GM12878 (cell line): ENCODE measurements around the gene MYO6. TPM values are rescaled to one million over a fixed set of nuclear protein-coding genes. Genes with fewer than 3 reads are reported as not detected.

Experiments
- ATAC-seq: fragments of 200-7000 bp; cut with Tn5 transposase; 3 replicates; pipeline ENCODE4 v1.9.1; 2020; ENCODE audit warnings: mild to moderate bottlenecking, moderate library complexity
- BruUV-seq: library from RNA; stranded (reverse); fragments of 400-500 nt; replicated peaks from 2 replicates; lab custom pipeline; 2021; lab: Mats Ljungman, UMichigan
- CTCF ChIA-PET: fragments of 300-600 bp; sonication (Branson Sonifier 250); formaldehyde crosslinking; extraction: SDS; loops from one replicate; lab custom pipeline; 2021; ENCODE audit warnings: inconsistent platforms; lab: Yijun Ruan, JAX
- POLR2A ChIA-PET: fragments of 350-600 bp; formaldehyde crosslinking; extraction: SDS; loops from one replicate; lab custom pipeline; 2021; ENCODE audit warnings: inconsistent platforms; lab: Charles Lee
- RAD21 ChIA-PET: fragments of 300-600 bp; sonication (Branson Sonifier 250); formaldehyde crosslinking; loops from one replicate; lab custom pipeline; 2023; ENCODE audit warnings: antibody characterized with exemption; ENCODE audit not compliant: unreplicated experiment; lab: Charles Lee
- SMC1A ChIA-PET: fragments of 300-600 bp; sonication (Branson Sonifier 250); formaldehyde crosslinking; loops from one replicate; lab custom pipeline; 2023; ENCODE audit not compliant: unreplicated experiment, uncharacterized antibody; lab: Charles Lee
- DNase-seq: peaks from one replicate; pipeline ENCODE4 v3.0.0-alpha.2; 2011; ENCODE audit warnings: low read depth, low spot score
- FAIRE-seq: peaks from 3 replicates; lab custom pipeline; 2011; peaks lifted over from hg19 to GRCh38; lab: Jason Lieb, UNC
- H2AFZ ChIP-seq: 2 replicates; pipeline ENCODE4 v1.6.0; 2011; ENCODE audit warnings: low read depth, low read length, control low read depth; ENCODE audit not compliant: control insufficient read depth
- H3K27ac ChIP-seq: 2 replicates; pipeline ENCODE4 v1.5.1; 2011; ENCODE audit warnings: control low read depth; ENCODE audit not compliant: control insufficient read depth, insufficient read depth
- H3K27me3 ChIP-seq, 2 experiments: replicated peaks in 1 of 2; 2 replicates each; pipeline versions ENCODE4 v1.6.0 to v1.6.1; 2011; ENCODE audit warnings: low read length in 1 of 2; ENCODE audit not compliant: control insufficient read depth in 2 of 2, insufficient read depth in 2 of 2
- H3K36me3 ChIP-seq, 2 experiments: 2 replicates each; pipeline ENCODE4 v1.5.1; 2011; ENCODE audit warnings: low read length in 1 of 2; ENCODE audit not compliant: control insufficient read depth in 2 of 2, insufficient read depth in 2 of 2
- H3K4me1 ChIP-seq: 2 replicates; pipeline ENCODE4 v1.6.1; 2011; ENCODE audit warnings: mild to moderate bottlenecking, low read length, moderate library complexity, mixed read lengths; ENCODE audit not compliant: control insufficient read depth, insufficient read depth
- H3K4me2 ChIP-seq: 2 replicates; pipeline ENCODE4 v1.6.0; 2011; ENCODE audit warnings: control low read depth; ENCODE audit not compliant: control insufficient read depth, insufficient read depth
- H3K4me3 ChIP-seq: fragments of 200-600 bp; sonication (generic); 2 replicates; pipeline ENCODE4 v1.5.1; 2016
- H3K79me2 ChIP-seq: 2 replicates; pipeline ENCODE4 v1.6.0; 2011; ENCODE audit warnings: low read length; ENCODE audit not compliant: control insufficient read depth, insufficient read depth
- H3K9ac ChIP-seq: 2 replicates; pipeline ENCODE4 v1.8.0; 2011; ENCODE audit warnings: low read length, control low read depth, mixed read lengths; ENCODE audit not compliant: control insufficient read depth, insufficient read depth
- H3K9me3 ChIP-seq: replicated peaks from 3 replicates; pipeline ENCODE4 v1.5.1; 2011; ENCODE audit warnings: mild to moderate bottlenecking, low read length; ENCODE audit not compliant: control insufficient read depth, insufficient read depth
- H4K20me1 ChIP-seq: 2 replicates; pipeline ENCODE4 v1.6.0; 2011; ENCODE audit not compliant: control insufficient read depth, insufficient read depth
- BHLHE40 ChIP-seq, 2 experiments: fragments of 450-650 bp in 1 of 2; IDR thresholded peaks; 2 replicates each; pipeline ENCODE4 v1.6.1; 2011 to 2017; ENCODE audit warnings: low read depth in 2 of 2, borderline replicate concordance in 1 of 2, improper control_type of control experiment in 1 of 2, low read length in 1 of 2, mild to moderate bottlenecking in 1 of 2
- IKZF2 ChIP-seq, 2 experiments: fragments of 450-650 bp; IDR thresholded peaks; 2 replicates each; pipeline ENCODE4 v1.6.1; 2017; ENCODE audit warnings: mild to moderate bottlenecking in 2 of 2, moderate library complexity in 2 of 2
- PML ChIP-seq: IDR thresholded peaks from 2 replicates; pipeline ENCODE4 v1.6.1; 2012; ENCODE audit warnings: low read length, inconsistent platforms
- WGBS: methylation state at CpG from one replicate; pipeline ENCODE4 v1.1.6; 2016; ENCODE audit warnings: low lambda C conversion rate; ENCODE audit not compliant: insufficient replicate concordance, insufficient coverage; ENCODE audit errors: missing lambda C conversion rate; 5-methylcytosine and 5-hydroxymethylcytosine counted together
- in situ Hi-C: fragments of 300-500 bp; cut with MboI; formaldehyde crosslinking; loops from 9 replicates; pipeline ENCODE4 v1.14.3; 2018; ENCODE audit warnings: mixed read lengths
- intact Hi-C: fragments of 100-400 bp; cut with micrococcal nuclease; formaldehyde crosslinking; loops from one replicate; pipeline ENCODE4 v1.14.2; 2022; ENCODE audit not compliant: unreplicated experiment
- polyA plus RNA-seq, 11 experiments: library from polyadenylated mRNA; depleted of rRNA in 4 of 11; unstranded in 6 of 11; stranded (reverse) in 5 of 11; fragments of >200 nt; fragmentation: Nextera tagmentation in 4 of 11; fragmentation: Illumina TruSeq in 1 of 11; extraction: Ambion mirVana in 4 of 11; extraction: Trizol in 1 of 11; gene quantifications; 1 replicate in 1 of 11; 2 replicates in 10 of 11; pipeline versions ENCODE4 v1.2.1 to v1.2.3, GENCODE V29; 2011 to 2016; ENCODE audit warnings: inconsistent platforms in 2 of 11, missing spikeins in 2 of 11, low read depth in 1 of 11
- total RNA-seq, 4 experiments: library from RNA; depleted of rRNA in 3 of 4; stranded (reverse); fragments of >200 nt in 3 of 4; fragmentation: Illumina TruSeq in 1 of 4; extraction: Trizol in 1 of 4; gene quantifications; 2 replicates each; pipeline versions ENCODE4 v1.2.1 to v1.2.3, GENCODE V29; 2013 to 2021
- TF ChIP-seq, protein P1 (sequence below): IDR thresholded peaks from 2 replicates; pipeline ENCODE4 v1.6.1; 2011; ENCODE audit warnings: low read depth, low read length, improper control_type of control experiment, borderline replicate concordance

The MYO6 gene
- total and polyA plus RNA-seq, 10 of the 15 experiments (the other 5 are each of a cell fraction or from before 2014, with no cell fraction given), result 7.9 to 30.4 (median 16.8) TPM

DNA sequence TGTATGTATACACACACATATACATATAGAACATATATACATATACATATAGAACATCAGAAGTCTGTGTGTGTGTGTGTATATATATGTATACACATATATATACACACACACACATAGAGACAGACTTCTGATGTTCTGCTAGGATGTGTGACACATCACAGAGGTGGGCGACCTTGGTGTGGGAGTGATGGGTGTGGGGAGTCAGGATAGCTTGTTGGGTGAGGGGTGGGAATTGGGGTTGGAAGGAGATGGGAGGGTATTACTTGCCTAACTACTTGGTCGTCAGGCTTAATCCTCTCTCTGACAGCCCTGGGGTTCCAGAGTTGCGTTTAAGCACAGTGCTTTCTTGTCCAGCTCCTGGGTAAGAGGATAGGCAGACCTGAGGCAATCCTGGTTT lies 8.3 kb downstream of the MYO6 start (continued):
- TF ChIP-seq PML, result no peak
- no peak for TF ChIP-seq IKZF2 (IDR thresholded peaks at IDR 0.05)

GRCh38 chr6:75758061-75758460 lies 9.0 kb downstream of the MYO6 start:
- no peaks in the 10 kb centered on the region for H3K9me3 ChIP-seq
- intact Hi-C loops, result loop anchor here (10.0 kb wide), 1 partner anchor 263 kb away; the partner anchor contains the start of gene FILIP1
- no peak overlapping the region for H2AFZ ChIP-seq
- in situ Hi-C loops, result loop anchor here (10.0 kb wide), 1 partner anchor 473 kb away; the partner anchor contains the start of gene TMEM30A
- H3K27me3 ChIP-seq, result no peaks in the 10 kb centered on the region
- no peak overlapping the region for H3K27ac ChIP-seq
- no peak overlapping the region for H3K4me2 ChIP-seq
- WGBS, result 11% methylated on average over 5 of the region's 5 CpGs
- peak; percentile 21; the same call in 2 of the 3 replicates for ATAC-seq
- no peaks in the 10 kb centered on the region for H4K20me1 ChIP-seq
- ChIA-PET POLR2A (interaction anchor here (0.7 to 1.2 kb wide), 3 partner anchors 20 to 452 kb away, joined by 3 to 10 read pairs (median 3); no protein-coding TSS in a partner anchor), RAD21 (interaction anchor here (0.8 to 0.9 kb wide), 3 partner anchors 10 to 149 kb away, joined by 3 read pairs; no protein-coding TSS in a partner anchor), CTCF (interaction anchor here (0.6 to 1.4 kb wide), 5 partner anchors 12 to 267 kb away, joined by 3 to 5 read pairs (median 4); no protein-coding TSS in a partner anchor), SMC1A (interaction anchor here (0.6 to 3.4 kb wide), 10 partner anchors 10 to 1679 kb away, joined by 3 to 12 read pairs (median 5); no protein-coding TSS in a partner anchor)
- peak in 1 of 2 experiments; percentile 36; a peak in 1 of 4 replicates for TF ChIP-seq BHLHE40 (IDR thresholded peaks at IDR 0.05; ENCODE audit: borderline replicate concordance in 1 of 2, low read depth in 2 of 2, low read length in 1 of 2)
- TF ChIP-seq, protein P1, sequence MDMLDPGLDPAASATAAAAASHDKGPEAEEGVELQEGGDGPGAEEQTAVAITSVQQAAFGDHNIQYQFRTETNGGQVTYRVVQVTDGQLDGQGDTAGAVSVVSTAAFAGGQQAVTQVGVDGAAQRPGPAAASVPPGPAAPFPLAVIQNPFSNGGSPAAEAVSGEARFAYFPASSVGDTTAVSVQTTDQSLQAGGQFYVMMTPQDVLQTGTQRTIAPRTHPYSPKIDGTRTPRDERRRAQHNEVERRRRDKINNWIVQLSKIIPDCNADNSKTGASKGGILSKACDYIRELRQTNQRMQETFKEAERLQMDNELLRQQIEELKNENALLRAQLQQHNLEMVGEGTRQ, result no peak
- FAIRE-seq, result no peak
- no TSS peak for BruUV-seq
- no peak for DNase-seq
- no peak overlapping the region for H3K9ac ChIP-seq
- no peaks in the 10 kb centered on the region for H3K79me2 ChIP-seq
- H3K4me1 ChIP-seq, result no peaks in the 10 kb centered on the region
- no peak overlapping the region for H3K4me3 ChIP-seq
- H3K36me3 ChIP-seq, result no peaks in the 10 kb centered on the region
